B cell (primary cell): ENCODE measurements around the gene SPATA2L. TPM values are rescaled to one million over a fixed set of nuclear protein-coding genes. Genes with fewer than 3 reads are reported as not detected.

Experiments used
- ATAC-seq: fragments of 200-7000 bp; cut with Tn5 transposase; one replicate; pipeline ENCODE4 v1.10.0; 2021; ENCODE audit warnings: low read depth, mild to moderate bottlenecking, moderate number of reproducible peaks, moderate library complexity
- CTCF ChIA-PET: fragments of 350-600 bp; sonication (Branson Sonifier 250); formaldehyde crosslinking; loops from one replicate; lab custom pipeline; 2021; ENCODE audit warnings: antibody characterized with exemption, inconsistent platforms; lab: Charles Lee
- POLR2A ChIA-PET: fragments of 350-600 bp; sonication (Branson Sonifier 250); formaldehyde crosslinking; loops from one replicate; lab custom pipeline; 2021; ENCODE audit warnings: antibody characterized with exemption; lab: Charles Lee
- DNase-seq: peaks from one replicate; pipeline ENCODE4 v3.0.0; 2013
- H2AFZ ChIP-seq: 2 replicates; pipeline ENCODE4 v1.6.1; 2012; ENCODE audit warnings: mild to moderate bottlenecking, low read depth, low read length; ENCODE audit not compliant: insufficient read depth, poor library complexity, severe bottlenecking
- H3K27ac ChIP-seq, 2 donors: 1 replicate in 1 of 2; 2 replicates in 1 of 2; pipeline ENCODE4 v1.5.1; 2012 to 2013; ENCODE audit warnings: low read length in 2 of 2, mild to moderate bottlenecking in 2 of 2, moderate library complexity in 1 of 2
- H3K27me3 ChIP-seq, 4 experiments: fragments of 200-600 bp in 1 of 4; sonication (generic) in 1 of 4; replicated peaks in 1 of 4; 1 replicate in 2 of 4; 2 replicates in 2 of 4; pipeline versions ENCODE4 v1.6.1 to v1.7.0; 2013 to 2016; ENCODE audit warnings: low read length in 3 of 4, mild to moderate bottlenecking in 2 of 4, mixed read lengths in 1 of 4, moderate library complexity in 1 of 4; ENCODE audit not compliant: insufficient read depth in 4 of 4, control insufficient read depth in 3 of 4; ENCODE audit errors: control extremely low read depth in 1 of 4
- H3K36me3 ChIP-seq, 2 experiments: replicated peaks in 1 of 2; 1 replicate in 1 of 2; 2 replicates in 1 of 2; pipeline versions ENCODE4 v1.6.1 to v1.7.1; 2013; ENCODE audit warnings: low read length in 1 of 2; ENCODE audit not compliant: insufficient read depth in 2 of 2, control insufficient read depth in 1 of 2; ENCODE audit errors: control extremely low read depth in 1 of 2, extremely low read depth in 1 of 2
- H3K4me1 ChIP-seq, 2 donors: fragments of 200-600 bp in 1 of 2; sonication (generic) in 1 of 2; 1 replicate in 1 of 2; 2 replicates in 1 of 2; pipeline versions ENCODE4 v1.5.1 to v1.6.1; 2013 to 2017; ENCODE audit warnings: low read length in 2 of 2; ENCODE audit not compliant: control insufficient read depth in 2 of 2, insufficient read depth in 2 of 2
- H3K4me2 ChIP-seq: replicated peaks from 2 replicates; pipeline ENCODE3; 2012; ENCODE audit warnings: mild to moderate bottlenecking, low read depth, low read length; ENCODE audit not compliant: poor library complexity, severe bottlenecking
- H3K4me3 ChIP-seq, 5 experiments: fragments of 200-600 bp in 1 of 5; sonication (generic) in 1 of 5; 1 replicate in 3 of 5; 2 replicates in 2 of 5; pipeline versions ENCODE4 v1.5.1 to v1.7.0; 2011 to 2016; ENCODE audit warnings: low read length in 4 of 5, mild to moderate bottlenecking in 4 of 5, low read depth in 2 of 5, control low read depth in 1 of 5, moderate library complexity in 1 of 5; ENCODE audit not compliant: insufficient read depth in 1 of 5; ENCODE audit errors: control extremely low read depth in 1 of 5, extremely low read depth in 1 of 5
- H3K79me2 ChIP-seq: fragments of 200-600 bp; sonication (generic); one replicate; pipeline ENCODE4 v1.6.0; 2016; ENCODE audit warnings: low read length; ENCODE audit not compliant: control insufficient read depth, insufficient read depth
- H3K9ac ChIP-seq: fragments of 200-600 bp; sonication (generic); 2 replicates; pipeline ENCODE4 v1.6.1; 2017; ENCODE audit warnings: mild to moderate bottlenecking, low read length, moderate library complexity
- H3K9me3 ChIP-seq, 3 donors: one replicate each; pipeline versions ENCODE4 v1.6.1 to v1.7.1; 2013; ENCODE audit warnings: low read length in 2 of 3; ENCODE audit not compliant: control insufficient read depth in 2 of 3, insufficient read depth in 1 of 3; ENCODE audit errors: control extremely low read depth in 1 of 3
- H4K20me1 ChIP-seq: 2 replicates; pipeline ENCODE4 v1.6.0; 2012; ENCODE audit warnings: mild to moderate bottlenecking, low read length; ENCODE audit not compliant: insufficient read depth, control insufficient read depth, poor library complexity, severe bottlenecking
- H3K27ac Mint-ChIP-seq: one replicate; pipeline ENCODE4 v1.8.0; 2021; ENCODE audit warnings: mixed read lengths
- H3K27me3 Mint-ChIP-seq: one replicate; pipeline ENCODE4 v1.8.0; 2021; ENCODE audit warnings: mixed read lengths
- H3K4me1 Mint-ChIP-seq: one replicate; pipeline ENCODE4 v1.8.0; 2021; ENCODE audit warnings: mixed read lengths
- H3K4me3 Mint-ChIP-seq: one replicate; pipeline ENCODE4 v1.8.0; 2021; ENCODE audit warnings: mixed read lengths
- H3K9me3 Mint-ChIP-seq: one replicate; pipeline ENCODE4 v1.8.0; 2022; ENCODE audit warnings: mixed read lengths; ENCODE audit not compliant: insufficient read depth
- EZH2 ChIP-seq: IDR thresholded peaks from 2 replicates; pipeline ENCODE4 v1.6.1; 2012; ENCODE audit warnings: borderline replicate concordance, low read depth, mild to moderate bottlenecking, moderate library complexity, low read length; ENCODE audit not compliant: insufficient read depth, poor library complexity, severe bottlenecking
- WGBS: methylation state at CpG from one replicate; pipeline ENCODE4 v1.1.5; 2013; ENCODE audit warnings: missing lambda C conversion rate; ENCODE audit not compliant: insufficient coverage; 5-methylcytosine and 5-hydroxymethylcytosine counted together
- intact Hi-C: fragments of 100-400 bp; cut with micrococcal nuclease; formaldehyde crosslinking; loops from one replicate; pipeline ENCODE4 v1.10.0; 2022
- polyA plus RNA-seq: library from polyadenylated mRNA; depleted of rRNA; stranded (reverse); fragments of >200 nt; gene quantifications from 2 replicates; pipeline ENCODE4 v1.2.3, GENCODE V29; 2012
- total RNA-seq, 2 donors: library from RNA; stranded (reverse); fragments of 120-200 nt in 1 of 2; gene quantifications; 1 replicate in 1 of 2; 2 replicates in 1 of 2; pipeline versions ENCODE4 v1.2.3 to v1.2.4, GENCODE V29; 2013 to 2022
- TF ChIP-seq, protein P1 (sequence below): fragments of 200-600 bp; IDR thresholded peaks from one replicate; pipeline ENCODE4 v1.8.0; 2022; ENCODE audit warnings: antibody characterized with exemption, mild to moderate bottlenecking

Gene SPATA2L
- total and polyA plus RNA-seq, 2 donors (not counting 1 experiment from before 2014, with no cell fraction given) = 16.4 to 32.1 TPM

DNA sequence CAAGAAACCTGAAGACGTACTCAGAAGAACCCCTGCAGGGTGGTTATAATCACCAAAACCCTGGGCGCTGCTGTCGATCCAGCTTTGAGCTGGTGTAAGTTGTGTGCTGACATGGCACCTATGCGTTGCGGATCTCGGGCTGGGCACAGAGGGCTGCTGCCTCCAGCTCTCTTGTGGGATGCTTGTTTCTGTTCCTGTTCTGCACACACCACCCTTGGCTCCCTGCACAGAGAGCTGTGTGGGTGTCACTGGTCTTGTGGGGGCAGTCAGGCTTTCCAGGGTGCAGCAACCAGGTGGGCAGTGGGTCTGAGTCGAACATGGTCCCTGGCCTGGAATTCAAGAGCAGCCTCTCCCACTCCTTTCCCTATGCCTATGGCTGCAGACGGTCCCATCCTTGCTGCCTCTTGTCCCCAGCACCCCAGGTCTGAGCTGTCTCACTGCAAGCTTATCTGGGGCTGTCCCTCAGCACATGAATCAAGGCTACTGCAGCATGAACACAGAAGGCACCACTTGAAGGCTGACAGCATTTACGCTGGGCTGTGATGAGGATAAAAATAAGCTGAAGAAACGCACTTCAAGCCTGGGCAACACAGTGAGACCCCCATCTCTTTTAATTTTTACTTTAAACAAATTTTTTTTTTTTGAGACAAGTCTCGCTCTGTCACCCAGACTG, 40.0 kb upstream of the SPATA2L start:
- Histone ChIP-seq H3K27me3 (no peaks in the 10 kb centered on the region), H3K4me3 (no peak overlapping the region), H3K4me1 (peaks cover 0 to 12% of the 10 kb centered on the region in 2 donors), H3K9ac (no peak overlapping the region), H3K27ac (no peak overlapping the region), H4K20me1 (peaks cover 34% of the 10 kb centered on the region), H3K4me2 (no peak overlapping the region), H3K9me3 (no peaks in the 10 kb centered on the region), H2AFZ (no peak overlapping the region), H3K79me2 (no peaks in the 10 kb centered on the region), H3K36me3 (peaks cover 0 to 68% of the 10 kb centered on the region in 2 experiments)
- peaks cover 9% of the 10 kb centered on the region for H3K4me1 Mint-ChIP-seq
- CTCF ChIA-PET = interaction anchor here (0.8 to 2.8 kb wide), 7 partner anchors 9 to 53 kb away, joined by 3 to 7 read pairs (median 3); no protein-coding TSS in a partner anchor
- H3K27me3 Mint-ChIP-seq = no peaks in the 10 kb centered on the region
- H3K9me3 Mint-ChIP-seq = no peaks in the 10 kb centered on the region
- DNase-seq = no peak
- no peak for ATAC-seq
- intact Hi-C loops = no loop called here
- TF ChIP-seq, protein P1, sequence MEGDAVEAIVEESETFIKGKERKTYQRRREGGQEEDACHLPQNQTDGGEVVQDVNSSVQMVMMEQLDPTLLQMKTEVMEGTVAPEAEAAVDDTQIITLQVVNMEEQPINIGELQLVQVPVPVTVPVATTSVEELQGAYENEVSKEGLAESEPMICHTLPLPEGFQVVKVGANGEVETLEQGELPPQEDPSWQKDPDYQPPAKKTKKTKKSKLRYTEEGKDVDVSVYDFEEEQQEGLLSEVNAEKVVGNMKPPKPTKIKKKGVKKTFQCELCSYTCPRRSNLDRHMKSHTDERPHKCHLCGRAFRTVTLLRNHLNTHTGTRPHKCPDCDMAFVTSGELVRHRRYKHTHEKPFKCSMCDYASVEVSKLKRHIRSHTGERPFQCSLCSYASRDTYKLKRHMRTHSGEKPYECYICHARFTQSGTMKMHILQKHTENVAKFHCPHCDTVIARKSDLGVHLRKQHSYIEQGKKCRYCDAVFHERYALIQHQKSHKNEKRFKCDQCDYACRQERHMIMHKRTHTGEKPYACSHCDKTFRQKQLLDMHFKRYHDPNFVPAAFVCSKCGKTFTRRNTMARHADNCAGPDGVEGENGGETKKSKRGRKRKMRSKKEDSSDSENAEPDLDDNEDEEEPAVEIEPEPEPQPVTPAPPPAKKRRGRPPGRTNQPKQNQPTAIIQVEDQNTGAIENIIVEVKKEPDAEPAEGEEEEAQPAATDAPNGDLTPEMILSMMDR = no peak
- no peak for TF ChIP-seq EZH2
- 87% methylated on average over 8 of the region's 11 CpGs for WGBS
- POLR2A ChIA-PET = interaction anchor here (1.5 kb wide), 1 partner anchor 32 kb away, joined by 3 read pairs; no protein-coding TSS in a partner anchor
- peak overlapping the region; percentile 65 for H3K27ac Mint-ChIP-seq
- no peak overlapping the region for H3K4me3 Mint-ChIP-seq

DNA sequence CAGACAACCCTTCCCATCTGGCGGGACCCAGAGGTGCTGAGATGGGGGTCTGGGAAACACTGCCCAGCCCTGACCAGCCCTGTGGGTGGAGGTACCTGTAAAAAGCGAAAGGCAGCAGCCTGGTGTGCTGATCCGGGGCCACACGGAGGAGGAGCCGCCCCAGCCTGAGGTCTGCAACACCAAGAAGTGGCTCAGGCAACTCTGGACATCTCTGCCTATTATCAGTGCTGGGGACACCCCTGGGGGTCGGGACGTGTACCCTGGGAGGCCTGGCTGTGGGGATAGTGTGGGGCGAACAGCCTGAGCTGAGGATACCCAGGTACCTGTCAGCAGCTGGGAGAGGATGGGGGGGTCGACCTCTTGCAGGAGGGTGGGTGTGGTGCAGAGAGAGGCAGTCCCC, 37.9 kb upstream of the SPATA2L start:
- WGBS = 90% methylated on average over 9 of the region's 9 CpGs
- Histone ChIP-seq H3K27ac (no peak overlapping the region), H3K4me1 (peaks cover 0 to 12% of the 10 kb centered on the region in 2 donors), H3K9me3 (no peaks in the 10 kb centered on the region), H3K79me2 (peaks cover 2% of the 10 kb centered on the region), H4K20me1 (peaks cover 44% of the 10 kb centered on the region), H3K4me3 (no peak overlapping the region), H3K9ac (no peak overlapping the region), H3K27me3 (no peaks in the 10 kb centered on the region), H2AFZ (no peak overlapping the region), H3K4me2 (no peak overlapping the region), H3K36me3 (peaks cover 0 to 70% of the 10 kb centered on the region in 2 experiments)
- H3K4me1 Mint-ChIP-seq = peaks cover 9% of the 10 kb centered on the region
- H3K9me3 Mint-ChIP-seq = no peaks in the 10 kb centered on the region
- ATAC-seq (no peak), DNase-seq (no peak)
- no peak overlapping the region for H3K4me3 Mint-ChIP-seq
- TF ChIP-seq, protein P1 = no peak
- TF ChIP-seq EZH2 = no peak
- CTCF ChIA-PET = interaction anchor here (1.0 to 2.8 kb wide), 3 partner anchors 22 to 34 kb away, joined by 3 to 7 read pairs (median 4); no protein-coding TSS in a partner anchor
- intact Hi-C loops = no loop called here
- H3K27me3 Mint-ChIP-seq = no peaks in the 10 kb centered on the region
- peak overlapping the region; percentile 46 for H3K27ac Mint-ChIP-seq
- POLR2A ChIA-PET = no interaction called here
